Loucy (cell line): ENCODE measurements around the gene MACROD2.

Source experiments
- EZH2phosphoT487 ChIP-seq: fragments of 200-600 bp; IDR thresholded peaks from 2 replicates; pipeline ENCODE4 v1.6.1; 2018; ENCODE audit warnings: antibody characterized with exemption, mild to moderate bottlenecking, moderate library complexity, borderline replicate concordance
- TF ChIP-seq, protein P1 (sequence below): fragments of 200-600 bp; sonication (generic); conservative IDR thresholded peaks from 2 replicates; pipeline ENCODE4 v1.5.1; 2014; ENCODE audit warnings: mild to moderate bottlenecking, antibody characterized with exemption, low read length

DNA sequence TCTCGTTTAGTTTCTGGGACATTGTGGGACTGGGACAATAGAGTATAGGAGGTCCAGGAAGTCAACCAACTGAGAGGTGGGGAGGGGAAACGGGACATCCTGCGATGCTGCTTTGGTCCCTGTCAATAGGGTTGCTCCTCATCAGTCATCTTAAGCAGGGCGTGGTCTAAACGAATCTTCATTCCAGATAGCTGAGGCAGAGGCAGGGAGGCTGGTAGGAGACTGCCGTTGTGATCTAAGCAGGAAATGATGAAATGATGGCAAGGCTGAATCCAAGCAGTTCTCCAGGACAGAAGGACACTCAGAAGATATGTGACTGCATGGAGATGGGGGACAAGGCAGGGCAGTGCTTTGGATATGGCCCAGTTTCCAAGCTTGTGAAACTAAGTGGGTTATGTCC, 1624.5 kb downstream of the MACROD2 start:
- TF ChIP-seq, protein P1, sequence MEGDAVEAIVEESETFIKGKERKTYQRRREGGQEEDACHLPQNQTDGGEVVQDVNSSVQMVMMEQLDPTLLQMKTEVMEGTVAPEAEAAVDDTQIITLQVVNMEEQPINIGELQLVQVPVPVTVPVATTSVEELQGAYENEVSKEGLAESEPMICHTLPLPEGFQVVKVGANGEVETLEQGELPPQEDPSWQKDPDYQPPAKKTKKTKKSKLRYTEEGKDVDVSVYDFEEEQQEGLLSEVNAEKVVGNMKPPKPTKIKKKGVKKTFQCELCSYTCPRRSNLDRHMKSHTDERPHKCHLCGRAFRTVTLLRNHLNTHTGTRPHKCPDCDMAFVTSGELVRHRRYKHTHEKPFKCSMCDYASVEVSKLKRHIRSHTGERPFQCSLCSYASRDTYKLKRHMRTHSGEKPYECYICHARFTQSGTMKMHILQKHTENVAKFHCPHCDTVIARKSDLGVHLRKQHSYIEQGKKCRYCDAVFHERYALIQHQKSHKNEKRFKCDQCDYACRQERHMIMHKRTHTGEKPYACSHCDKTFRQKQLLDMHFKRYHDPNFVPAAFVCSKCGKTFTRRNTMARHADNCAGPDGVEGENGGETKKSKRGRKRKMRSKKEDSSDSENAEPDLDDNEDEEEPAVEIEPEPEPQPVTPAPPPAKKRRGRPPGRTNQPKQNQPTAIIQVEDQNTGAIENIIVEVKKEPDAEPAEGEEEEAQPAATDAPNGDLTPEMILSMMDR, result no peak
- no peak for TF ChIP-seq EZH2phosphoT487
